GM21723 (cell line): ENCODE results near the gene ADD1.

Experiments used
- ATAC-seq: cut with Tn5 transposase; IDR thresholded peaks from one replicate; pipeline ENCODE4 v1.9.1; 2021; ENCODE audit warnings: mild to moderate bottlenecking, moderate library complexity; ENCODE audit not compliant: unreplicated experiment

ADD1 gene

DNA sequence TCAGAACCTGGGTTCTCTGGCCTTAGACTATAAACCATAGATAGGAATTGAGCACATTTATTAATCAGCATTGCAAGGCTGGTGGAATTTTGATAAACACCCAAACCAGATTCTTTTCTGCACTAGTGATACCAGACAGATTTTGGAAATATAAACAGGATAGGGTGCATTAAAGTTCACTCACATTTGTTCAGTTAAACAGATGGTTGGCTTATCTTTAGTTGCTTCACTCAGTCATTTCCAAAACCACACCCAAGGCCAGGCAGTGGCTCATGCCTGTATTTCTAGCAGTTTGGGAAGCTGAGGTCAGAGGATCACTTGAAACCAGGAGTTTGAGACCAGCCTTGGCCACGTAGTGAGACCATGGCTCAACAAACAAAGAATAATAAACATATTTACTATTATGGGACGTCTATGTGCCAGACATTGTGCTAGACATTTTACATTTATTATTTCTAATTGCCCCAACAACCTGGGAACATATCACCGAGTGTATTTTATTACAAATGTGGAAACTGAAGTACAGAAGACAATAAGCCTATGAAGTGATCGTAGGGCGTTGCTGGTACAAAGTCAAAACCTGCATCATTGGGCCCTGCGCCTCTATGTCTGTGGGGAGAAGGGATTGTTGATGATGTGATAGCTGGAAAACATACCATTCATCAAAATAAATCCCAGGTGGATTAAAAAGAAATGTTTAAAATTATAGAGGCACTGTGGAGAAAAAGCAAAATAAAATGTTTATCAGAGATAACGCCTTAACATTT, 15.0 kb downstream of the ADD1 start:
- no peak for ATAC-seq

DNA sequence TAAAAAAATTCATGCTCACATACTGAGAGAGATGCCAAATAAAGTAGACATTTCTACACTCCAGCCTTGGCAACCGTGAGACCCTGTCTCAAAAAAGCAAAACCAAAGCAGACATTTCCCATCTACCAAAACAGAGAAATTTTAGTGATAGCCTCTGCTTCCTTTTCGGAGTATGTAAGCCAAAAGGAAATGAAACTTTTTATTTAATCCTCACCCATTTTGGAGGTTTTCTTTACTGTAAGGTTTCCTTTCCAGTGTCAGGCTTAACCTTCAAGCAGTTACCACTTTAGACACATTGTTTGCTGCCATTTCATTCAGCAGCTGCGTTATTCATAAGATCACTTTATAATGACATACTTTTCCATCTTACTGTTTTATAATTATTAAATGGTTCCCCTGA, 15.9 kb downstream of the ADD1 start:
- no peak for ATAC-seq

DNA sequence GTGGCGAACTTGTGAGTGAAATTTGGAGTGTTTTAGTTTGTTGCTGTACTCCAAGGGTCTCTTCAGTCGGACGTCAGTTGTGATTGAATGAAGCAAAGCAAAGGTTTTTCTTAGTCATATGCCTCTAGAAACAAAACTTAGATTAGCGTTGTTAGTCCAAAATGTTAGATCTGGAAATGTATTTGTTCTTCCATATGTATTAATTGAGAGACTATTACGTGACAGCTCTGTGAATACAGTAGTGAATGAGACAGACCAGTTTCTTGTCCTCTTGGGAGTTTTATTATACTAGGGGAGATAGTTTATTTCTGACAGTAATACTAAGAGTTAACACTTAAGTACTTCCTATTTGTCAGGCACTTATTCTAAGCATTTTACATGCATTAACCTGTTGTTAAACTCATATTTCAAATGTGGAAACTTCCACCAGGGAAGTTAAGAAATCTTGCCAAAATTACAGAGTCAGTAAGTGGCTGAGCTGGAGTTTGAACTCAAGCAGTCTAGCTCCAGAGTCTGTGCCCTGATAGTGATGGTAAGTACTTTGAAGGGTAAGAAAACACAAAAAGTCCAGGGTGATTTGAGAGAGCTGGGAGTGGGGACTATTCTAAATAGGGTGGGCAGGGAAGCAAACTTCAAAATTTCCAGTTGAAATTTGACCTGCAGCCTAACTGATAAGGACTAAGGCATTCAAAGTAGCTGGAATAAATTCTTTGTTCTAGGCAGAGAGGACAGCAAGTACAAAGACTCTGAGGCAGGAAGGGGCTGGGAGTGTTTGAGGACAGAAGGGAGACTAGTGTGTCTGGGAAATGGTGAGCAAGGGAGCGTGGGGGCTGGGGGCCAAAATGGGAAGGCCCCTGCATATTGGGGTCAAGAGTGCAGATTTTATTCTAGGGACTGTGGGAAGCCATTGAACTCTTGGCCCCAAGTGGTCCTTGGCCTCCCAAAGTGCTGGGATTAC, 17.0 kb downstream of the ADD1 start:
- ATAC-seq, result no peak

DNA sequence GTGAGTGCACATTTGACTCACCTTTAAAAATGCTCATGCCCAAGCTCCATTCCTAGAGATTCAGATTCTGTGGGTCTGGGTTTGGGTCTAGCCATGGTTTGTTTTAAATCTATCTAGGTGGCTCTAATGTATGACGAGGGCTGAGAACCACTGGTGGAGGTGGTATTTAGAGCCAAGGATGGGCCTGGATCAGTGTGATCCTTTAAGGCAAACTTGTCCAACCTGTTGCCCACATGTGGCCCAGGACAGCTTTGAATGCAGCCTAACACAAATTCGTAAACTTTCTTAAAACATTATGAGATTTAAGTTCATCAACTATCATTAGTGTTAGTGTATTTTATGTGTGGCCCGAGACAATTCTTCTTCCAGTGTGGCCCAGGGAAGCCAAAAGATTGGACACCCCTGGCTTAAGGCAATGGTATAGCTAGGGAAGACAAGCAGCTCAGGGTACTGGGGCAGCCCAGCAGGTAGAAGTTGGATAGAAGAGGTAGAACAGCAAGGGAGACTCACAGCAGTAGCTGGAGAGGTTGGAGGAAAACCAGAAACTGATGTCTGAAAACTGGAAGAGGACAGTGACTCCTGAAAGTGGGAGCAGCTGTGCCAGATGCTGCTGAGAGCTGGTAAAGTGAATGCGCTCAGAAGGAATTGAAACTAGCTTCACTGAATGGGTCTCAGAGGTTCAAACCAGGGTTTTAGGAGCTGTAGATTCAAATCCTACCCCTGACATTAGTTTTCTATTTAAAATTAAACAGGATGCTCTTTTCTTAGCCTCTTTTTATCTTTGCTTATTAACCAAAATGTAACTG, 18.2 kb downstream of the ADD1 start:
- no peak for ATAC-seq

DNA sequence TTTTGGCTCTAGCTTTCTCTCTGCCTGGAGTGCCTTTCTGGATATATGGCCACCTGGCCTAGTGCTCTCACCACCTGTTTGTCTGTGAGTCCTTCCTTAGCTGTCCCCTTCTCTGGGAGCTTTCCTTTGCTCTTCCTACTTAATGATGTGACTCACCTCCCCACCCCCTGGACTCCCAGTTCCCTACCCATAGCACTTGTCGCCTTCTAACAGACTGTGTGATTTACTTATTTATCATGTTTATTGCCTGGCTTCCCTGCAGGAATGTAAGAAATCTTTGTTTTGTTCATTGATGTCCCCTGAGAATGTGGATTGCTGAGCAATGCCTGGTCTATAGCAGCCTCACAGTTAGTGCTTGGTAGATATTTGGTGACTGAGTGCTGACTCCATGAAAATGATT, 18.9 kb downstream of the ADD1 start:
- no peak for ATAC-seq

DNA sequence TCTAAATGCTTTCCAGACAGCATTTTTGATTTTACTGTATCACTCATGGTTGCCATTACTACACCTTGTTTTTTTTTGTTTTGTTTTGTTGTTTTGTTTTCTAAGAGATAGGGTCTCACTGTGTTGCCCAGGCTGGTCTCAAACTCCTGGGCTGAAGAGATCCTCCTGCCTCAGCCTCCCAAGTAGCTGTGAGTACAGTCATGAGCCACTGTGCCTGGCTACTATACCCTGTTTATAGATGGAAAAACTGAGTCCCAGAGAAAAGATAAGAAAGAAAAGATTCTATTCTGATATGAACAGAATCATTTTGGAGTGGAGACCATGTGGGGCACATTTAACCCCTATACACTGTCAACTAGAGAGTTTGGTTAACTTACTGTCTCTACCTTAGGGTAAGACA, 20.0 kb downstream of the ADD1 start:
- no peak for ATAC-seq

DNA sequence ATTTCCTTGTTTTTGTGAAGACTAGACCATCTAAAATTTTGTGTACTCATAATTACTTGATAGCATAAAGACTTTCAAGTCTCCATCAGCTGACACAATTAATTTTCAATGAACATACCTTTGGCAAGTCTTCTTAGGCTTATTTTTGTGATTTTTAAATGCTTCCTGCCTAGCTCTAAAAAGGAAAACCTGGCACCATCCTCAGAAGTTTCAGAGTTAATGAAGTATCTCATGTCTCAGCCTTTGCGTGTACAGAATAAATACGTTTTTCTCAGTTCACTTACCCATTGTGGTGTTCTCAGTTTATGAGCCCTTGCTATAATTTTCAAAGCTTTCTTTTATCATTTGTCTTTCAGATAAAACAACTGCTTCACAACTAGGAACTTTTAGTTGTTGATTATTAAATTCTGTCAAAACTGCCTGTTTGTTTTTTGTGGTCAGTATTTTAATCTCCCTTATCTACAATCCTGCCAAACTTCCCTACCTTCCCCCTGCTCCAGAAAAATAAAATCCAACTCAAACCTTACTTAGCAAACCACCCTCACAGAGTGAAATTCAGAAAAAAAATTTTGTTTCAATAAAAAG, 21.6 kb downstream of the ADD1 start:
- no peak for ATAC-seq

DNA sequence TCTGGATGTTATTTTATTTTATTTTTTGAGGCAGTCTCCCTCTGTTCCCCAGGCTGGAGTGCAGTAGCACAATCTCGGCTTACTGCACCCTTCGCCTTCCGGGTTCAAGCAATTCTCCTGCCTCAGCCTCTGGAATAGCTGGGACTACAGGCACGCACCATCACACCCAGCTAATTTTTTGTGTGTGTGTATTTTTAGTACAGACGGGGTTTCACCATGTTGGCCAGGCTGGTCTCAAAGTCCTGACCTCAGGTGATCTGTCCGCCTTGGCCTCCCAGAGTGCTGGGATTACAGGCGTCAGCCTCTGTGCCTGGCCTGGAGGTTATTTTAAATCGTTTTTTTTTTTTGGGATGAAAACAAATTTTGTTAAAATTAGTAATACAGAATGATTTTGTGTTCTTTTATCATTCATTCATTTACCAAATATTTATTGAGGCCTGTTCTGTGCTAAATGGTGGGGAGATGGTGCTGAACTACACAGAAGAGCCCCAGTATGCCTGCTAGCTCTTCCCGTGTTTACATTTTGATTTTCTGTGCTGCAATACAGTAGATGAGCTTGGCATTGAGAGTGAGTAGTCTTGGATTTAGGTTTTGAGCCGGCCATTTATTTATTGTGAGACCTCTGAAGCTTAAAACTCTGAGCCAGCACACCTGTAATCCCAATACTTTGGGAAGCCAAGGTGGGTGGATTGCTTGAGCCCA, 22.7 kb downstream of the ADD1 start:
- no peak for ATAC-seq

DNA sequence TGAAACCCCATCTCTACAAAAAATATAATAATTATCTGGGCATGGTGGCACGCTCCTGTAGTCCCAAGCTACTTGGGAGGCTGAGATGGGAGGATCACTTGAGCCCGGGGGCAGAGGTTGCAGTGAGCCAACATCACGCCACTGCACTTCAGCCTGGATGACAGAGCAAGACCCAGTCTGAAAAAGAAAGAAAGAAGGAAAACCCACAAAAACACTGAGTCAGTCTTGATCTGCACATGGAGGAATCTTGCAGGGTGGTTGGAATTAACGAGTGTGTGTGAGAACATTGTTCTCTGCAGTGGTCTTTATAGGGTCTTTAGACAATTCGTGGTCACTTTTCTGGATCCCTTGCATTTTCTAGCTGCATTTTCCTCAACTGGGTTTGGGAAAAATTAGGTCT, 23.2 kb downstream of the ADD1 start:
- no peak for ATAC-seq

DNA sequence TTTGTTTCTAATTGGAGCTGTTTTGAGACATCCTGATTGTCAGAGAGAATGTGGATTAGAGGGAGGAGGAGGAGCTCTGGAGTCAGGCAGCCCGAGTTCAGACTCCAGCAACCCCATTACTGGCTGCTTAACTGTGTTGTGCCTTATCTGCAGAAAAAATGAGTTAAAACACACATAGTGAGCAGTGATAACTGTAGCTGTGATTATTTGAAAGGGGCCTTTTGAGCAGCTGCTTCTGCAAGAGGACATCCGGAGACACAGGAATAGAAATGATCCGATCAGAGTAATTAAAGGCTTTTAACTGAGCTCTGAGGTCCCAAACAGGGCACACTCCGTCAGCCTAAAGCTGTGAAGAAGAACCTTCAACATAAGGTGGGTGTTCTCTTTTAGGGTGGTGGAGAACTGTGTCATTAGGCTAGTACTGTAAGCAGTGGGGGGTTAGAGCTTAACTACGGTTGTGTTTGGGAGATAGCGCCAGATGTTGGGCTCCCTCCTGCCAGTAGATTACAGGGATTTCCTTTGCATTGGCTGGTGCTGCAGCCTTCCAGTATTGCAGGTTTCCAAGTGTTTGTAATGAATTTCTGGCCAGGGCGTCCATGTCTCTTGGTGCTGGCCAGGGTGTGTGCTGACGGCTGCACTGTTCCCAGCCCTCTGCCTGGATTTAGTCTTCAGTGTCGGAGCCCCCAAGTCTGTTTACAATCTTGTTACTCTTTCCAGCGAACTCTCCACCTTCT, 24.3 kb downstream of the ADD1 start:
- ATAC-seq, result no peak

DNA sequence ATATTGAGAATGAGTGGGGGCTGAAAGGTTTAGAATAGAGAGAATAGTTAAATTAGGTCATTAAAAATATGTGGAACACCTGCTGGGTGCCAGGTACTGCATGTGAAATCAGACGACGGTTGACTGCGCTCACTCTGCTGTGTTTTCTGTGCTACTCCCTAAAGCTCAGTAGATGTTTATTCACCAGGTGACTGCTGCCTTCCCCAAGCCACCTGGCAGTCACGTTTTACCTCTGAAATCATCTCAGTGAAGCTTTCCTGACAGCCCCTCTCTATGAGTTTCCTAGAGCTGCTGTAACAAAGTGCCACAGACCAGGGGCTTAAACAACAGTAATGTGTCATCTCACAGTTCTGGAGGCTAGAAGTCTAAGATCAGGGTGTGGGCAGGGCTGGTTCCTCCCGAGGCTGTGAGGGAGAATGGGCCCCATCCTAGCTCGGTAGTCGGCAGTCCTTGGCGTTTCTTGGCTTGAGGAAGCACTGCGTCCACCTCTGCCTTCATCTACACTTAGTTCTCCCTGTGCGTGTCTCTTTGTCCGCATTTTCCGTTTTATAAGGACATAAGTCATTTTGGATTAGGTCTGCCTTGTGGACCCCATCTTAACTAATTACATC, 25.3 kb downstream of the ADD1 start:
- no peak for ATAC-seq

DNA sequence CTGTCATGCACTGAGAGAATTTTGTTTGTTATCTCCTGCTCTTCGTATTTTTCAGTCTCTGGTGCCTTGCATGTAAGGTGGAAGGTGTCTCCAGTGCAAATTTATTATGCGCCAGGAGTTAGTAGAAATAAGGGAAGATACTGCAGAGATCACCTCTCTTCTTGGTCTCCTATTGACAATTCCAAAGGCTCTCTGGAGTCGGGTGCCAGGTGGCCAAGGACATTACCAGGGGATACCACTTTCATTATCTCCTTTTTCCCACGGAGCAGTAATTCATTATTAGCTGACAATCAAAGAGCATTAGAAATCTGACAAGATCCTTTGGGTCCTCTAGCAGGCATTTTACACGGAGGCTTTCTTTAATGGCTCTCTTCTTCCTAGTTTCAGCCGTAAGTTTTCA, 26.0 kb downstream of the ADD1 start:
- no peak for ATAC-seq

DNA sequence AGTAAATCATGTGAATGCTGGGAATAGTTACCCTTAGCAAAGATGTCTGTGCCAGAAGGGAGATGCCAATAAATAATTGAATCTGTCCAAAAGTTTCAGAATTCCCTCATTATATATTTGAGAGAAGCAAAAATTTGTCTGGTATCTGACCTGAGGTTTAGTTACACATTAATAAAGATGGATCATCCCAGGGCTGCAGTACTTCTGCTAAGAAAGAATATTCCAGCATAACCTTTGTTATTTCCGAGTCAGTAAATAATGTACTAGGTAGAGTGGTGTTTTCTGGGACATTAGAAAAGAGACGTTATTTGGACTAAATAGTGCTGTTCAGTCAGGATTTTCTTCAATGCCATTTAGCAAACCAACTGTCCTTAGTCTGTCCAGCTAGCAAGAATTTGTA, 26.4 kb downstream of the ADD1 start:
- ATAC-seq, result no peak

DNA sequence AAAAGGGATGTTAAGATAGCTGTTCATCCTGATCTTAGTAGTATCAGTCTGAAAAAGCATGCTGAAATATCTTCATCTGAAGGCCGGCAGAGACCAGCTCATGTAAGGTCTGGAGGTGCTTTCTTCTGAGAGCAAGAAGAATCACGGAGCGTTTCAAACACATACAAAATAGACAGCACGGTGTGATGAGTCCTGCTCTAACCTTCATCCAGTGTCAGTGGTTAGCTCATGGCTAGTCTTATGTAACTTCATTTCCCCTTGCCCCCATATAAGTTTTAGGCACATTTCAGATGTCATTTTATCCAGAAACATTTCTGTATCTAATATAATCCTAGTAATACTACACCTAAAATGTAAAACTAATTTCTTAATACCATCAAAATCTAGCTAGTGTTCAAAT, 27.8 kb downstream of the ADD1 start:
- ATAC-seq, result no peak

DNA sequence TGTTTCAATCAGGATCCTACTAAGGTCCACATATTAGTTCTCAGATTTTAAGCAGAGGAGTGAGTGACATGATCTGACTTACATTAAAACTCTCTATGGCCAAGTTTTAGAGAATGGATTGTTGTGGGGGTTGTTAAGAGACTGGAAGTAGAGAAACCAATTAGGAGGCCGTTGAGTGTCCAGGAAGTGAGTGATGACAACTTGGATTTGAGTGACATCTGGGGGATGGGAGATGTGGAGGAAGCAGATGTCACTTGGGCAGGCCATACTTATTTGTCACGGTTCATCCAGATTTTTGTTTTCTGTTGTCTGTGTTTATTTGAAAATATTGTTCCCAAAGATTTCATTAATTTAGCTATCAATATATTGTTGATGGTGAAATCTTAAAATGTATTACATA, 28.3 kb downstream of the ADD1 start:
- ATAC-seq, result no peak

DNA sequence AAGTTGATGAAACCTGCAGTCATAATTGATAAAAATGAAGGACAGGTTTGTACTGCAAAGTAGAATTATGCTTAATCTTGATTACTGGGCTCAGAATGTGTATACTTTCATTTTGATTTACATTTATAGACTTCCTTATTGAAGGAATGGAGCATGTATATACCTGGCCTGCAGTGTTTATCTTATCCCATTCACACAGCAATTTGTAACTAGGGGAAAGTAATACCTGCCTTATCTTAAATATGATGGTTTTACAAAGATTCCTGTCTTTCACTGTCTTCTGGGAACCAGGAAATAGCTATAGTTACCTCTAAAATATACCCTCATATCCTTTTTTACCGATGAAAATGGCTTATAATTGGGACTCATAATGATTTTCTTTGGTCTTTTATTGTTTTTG, 29.7 kb downstream of the ADD1 start:
- ATAC-seq, result no peak

DNA sequence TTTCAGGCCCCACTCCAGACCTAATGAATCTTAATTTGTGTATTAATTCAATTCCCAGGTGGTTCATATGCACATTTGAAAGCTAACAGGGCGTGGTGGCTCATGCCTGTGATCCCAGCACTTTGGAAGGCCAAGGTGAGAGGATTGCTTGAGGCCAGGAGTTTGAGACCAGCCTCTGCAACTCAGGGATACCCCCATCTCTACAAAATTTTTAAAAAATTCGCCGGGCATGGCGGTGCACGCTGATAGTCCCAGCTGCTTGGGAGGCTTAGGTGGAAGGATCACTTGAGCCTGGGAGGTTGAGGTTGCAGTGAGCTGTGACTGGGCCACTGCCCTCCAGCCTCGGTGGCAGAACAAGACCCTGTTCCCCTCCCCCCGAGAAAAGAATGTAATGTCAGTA, 31.2 kb downstream of the ADD1 start:
- ATAC-seq, result no peak

DNA sequence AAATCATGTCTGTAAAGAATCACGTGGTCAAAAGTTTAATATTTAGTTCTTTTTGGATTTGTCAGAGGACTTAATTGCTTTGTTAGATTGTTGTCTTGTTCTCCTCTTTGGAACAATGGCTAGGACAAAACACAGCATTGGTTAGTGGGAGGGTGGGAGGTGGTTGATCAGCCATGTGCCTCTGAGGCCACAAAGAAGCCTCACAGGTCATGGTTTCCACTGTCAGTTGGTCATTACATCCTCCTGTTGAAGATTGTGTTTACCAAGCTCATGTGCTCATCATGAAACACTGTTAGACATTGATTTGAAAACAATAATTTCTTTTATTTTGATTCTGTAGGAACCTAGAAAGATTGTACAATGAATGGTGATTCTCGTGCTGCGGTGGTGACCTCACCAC, 31.9 kb downstream of the ADD1 start:
- no peak for ATAC-seq

DNA sequence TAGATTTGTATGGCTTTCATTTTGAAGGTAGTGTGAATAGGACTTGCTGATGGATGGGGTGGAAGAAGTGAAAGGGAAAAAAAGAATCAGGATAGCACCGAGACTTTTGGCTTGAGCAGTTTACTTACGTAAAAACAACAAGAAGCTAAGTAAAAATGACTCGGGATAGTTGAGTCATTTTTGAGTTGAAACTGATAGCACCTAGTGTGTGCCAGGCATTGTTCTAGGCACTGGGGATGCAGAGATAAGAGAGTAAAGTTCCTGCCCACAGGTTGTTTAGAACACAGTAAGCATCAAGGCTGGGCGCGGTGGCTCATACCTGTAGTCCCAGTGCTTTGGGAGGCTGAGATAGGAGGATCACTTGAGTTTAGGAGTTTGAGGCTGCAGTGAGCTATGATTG, 34.7 kb downstream of the ADD1 start:
- ATAC-seq, result no peak
